IMR-90 (cell line): ENCODE results near the gene WLS. TPM values are rescaled to one million over a fixed set of nuclear protein-coding genes. Genes with fewer than 3 reads are reported as not detected.
A peak's percentile ranks its signal among the peaks of the same experiment; 100 is the strongest.

Experiments used
- ATAC-seq: fragments of 200-7000 bp; cut with Tn5 transposase; 2 replicates; pipeline ENCODE4 v1.9.1; 2020; ENCODE audit warnings: low read depth, mild to moderate bottlenecking, moderate library complexity
- BruUV-seq: library from RNA; stranded (reverse); fragments of 400-500 nt; replicated peaks from 2 replicates; lab custom pipeline; 2021; lab: Mats Ljungman, UMichigan
- CTCF ChIA-PET: fragments of 300-600 bp; formaldehyde crosslinking; extraction: SDS; loops from one replicate; lab custom pipeline; 2021; ENCODE audit warnings: antibody characterized with exemption; lab: Yijun Ruan, JAX
- POLR2A ChIA-PET: fragments of 300-600 bp; sonication (Branson Sonifier 250); formaldehyde crosslinking; loops from one replicate; lab custom pipeline; 2022; ENCODE audit warnings: antibody characterized with exemption; ENCODE audit not compliant: unreplicated experiment; lab: Charles Lee
- DNase-seq: peaks from one replicate; pipeline ENCODE4 v3.0.0; 2013
- H2AFZ ChIP-seq: replicated peaks from 2 replicates; pipeline ENCODE3; 2013; ENCODE audit warnings: low read length, mild to moderate bottlenecking; ENCODE audit not compliant: poor library complexity
- H2AK5ac ChIP-seq: 2 replicates; pipeline ENCODE4 v1.6.1; 2013; ENCODE audit warnings: low read depth, low read length, inconsistent platforms
- H2AK9ac ChIP-seq: replicated peaks from 2 replicates; pipeline ENCODE3; 2013; ENCODE audit warnings: mild to moderate bottlenecking, low read depth, low read length, moderate library complexity; ENCODE audit not compliant: poor library complexity
- H2BK120ac ChIP-seq: 2 replicates; pipeline ENCODE4 v1.6.1; 2013; ENCODE audit warnings: low read depth, low read length, inconsistent platforms
- H2BK15ac ChIP-seq: 3 replicates; pipeline ENCODE4 v1.6.1; 2013; ENCODE audit warnings: low read depth, low read length, inconsistent platforms
- H2BK20ac ChIP-seq: 2 replicates; pipeline ENCODE4 v1.6.1; 2013; ENCODE audit warnings: low read depth, mild to moderate bottlenecking, inconsistent platforms, low read length, moderate library complexity
- H2BK5ac ChIP-seq: 2 replicates; pipeline ENCODE4 v1.6.1; 2013; ENCODE audit warnings: mild to moderate bottlenecking, low read depth, low read length, inconsistent platforms; ENCODE audit not compliant: poor library complexity, severe bottlenecking
- H3K14ac ChIP-seq: replicated peaks from 2 replicates; pipeline ENCODE4 v1.6.1; 2013; ENCODE audit warnings: low read depth, low read length, inconsistent platforms
- H3K18ac ChIP-seq: 2 replicates; pipeline ENCODE4 v1.6.1; 2013; ENCODE audit warnings: low read depth, low read length, control low read depth
- H3K23ac ChIP-seq: 2 replicates; pipeline ENCODE4 v1.6.1; 2013; ENCODE audit warnings: low read depth, low read length, inconsistent platforms
- H3K27ac ChIP-seq: 2 replicates; pipeline ENCODE4 v1.5.1; 2013; ENCODE audit warnings: mild to moderate bottlenecking, control low read depth, low read length; ENCODE audit not compliant: insufficient read depth
- H3K27me3 ChIP-seq: 2 replicates; pipeline ENCODE4 v1.6.1; 2013; ENCODE audit warnings: low read length; ENCODE audit not compliant: control insufficient read depth, insufficient read depth
- H3K36me3 ChIP-seq: 2 replicates; pipeline ENCODE4 v1.6.1; 2013; ENCODE audit warnings: low read length, mixed read lengths; ENCODE audit not compliant: control insufficient read depth, insufficient read depth
- H3K4ac ChIP-seq: 2 replicates; pipeline ENCODE4 v1.6.1; 2013; ENCODE audit warnings: low read depth, low read length, inconsistent platforms
- H3K4me1 ChIP-seq: 2 replicates; pipeline ENCODE4 v1.6.1; 2013; ENCODE audit warnings: low read length, mixed read lengths; ENCODE audit not compliant: control insufficient read depth, insufficient read depth
- H3K4me2 ChIP-seq: 2 replicates; pipeline ENCODE4 v1.6.1; 2013; ENCODE audit warnings: low read depth, mild to moderate bottlenecking, control low read depth, low read length, moderate library complexity
- H3K4me3 ChIP-seq: 2 replicates; pipeline ENCODE4 v1.5.1; 2013; ENCODE audit warnings: low read depth, mild to moderate bottlenecking, control low read depth, low read length, moderate library complexity; ENCODE audit not compliant: insufficient read depth
- H3K56ac ChIP-seq: 2 replicates; pipeline ENCODE4 v1.6.1; 2013; ENCODE audit warnings: low read length, inconsistent platforms; ENCODE audit not compliant: insufficient read depth; ENCODE audit errors: extremely low read depth
- H3K79me1 ChIP-seq, 2 experiments: 2 replicates each; pipeline ENCODE4 v1.6.1; 2013; ENCODE audit warnings: low read length in 2 of 2, inconsistent platforms in 1 of 2, low read depth in 1 of 2
- H3K9ac ChIP-seq: 2 replicates; pipeline ENCODE4 v1.6.1; 2013; ENCODE audit warnings: low read depth, low read length, control low read depth
- H3K9me1 ChIP-seq: 2 replicates; pipeline ENCODE4 v1.6.1; 2013; ENCODE audit warnings: low read length, inconsistent platforms; ENCODE audit not compliant: insufficient read depth
- H3K9me3 ChIP-seq: 2 replicates; pipeline ENCODE4 v1.6.1; 2013; ENCODE audit warnings: low read length; ENCODE audit not compliant: control insufficient read depth, insufficient read depth
- H4K20me1 ChIP-seq: 2 replicates; pipeline ENCODE4 v1.6.1; 2013; ENCODE audit warnings: low read length, inconsistent platforms; ENCODE audit not compliant: insufficient read depth
- H4K5ac ChIP-seq: 2 replicates; pipeline ENCODE4 v1.6.1; 2013; ENCODE audit warnings: mild to moderate bottlenecking, low read depth, low read length, control low read depth
- H4K8ac ChIP-seq, 2 experiments: 2 replicates each; pipeline ENCODE4 v1.6.1; 2013; ENCODE audit warnings: low read depth in 2 of 2, low read length in 2 of 2, control low read depth in 1 of 2, inconsistent platforms in 1 of 2
- H4K91ac ChIP-seq: 2 replicates; pipeline ENCODE4 v1.6.1; 2013; ENCODE audit warnings: low read depth, low read length, inconsistent platforms; ENCODE audit not compliant: insufficient read depth
- CEBPB ChIP-seq: IDR thresholded peaks from 2 replicates; pipeline ENCODE4 v1.6.1; 2012; ENCODE audit warnings: low read depth, low read length, improper control_type of control experiment
- MXI1 ChIP-seq: IDR thresholded peaks from 2 replicates; pipeline ENCODE4 v1.6.1; 2012; ENCODE audit warnings: low read depth, mild to moderate bottlenecking, low read length, moderate library complexity, borderline replicate concordance
- NFE2L2 ChIP-seq: fragments of 150-350 bp; IDR thresholded peaks from 2 replicates; pipeline ENCODE4 v1.6.1; 2016; ENCODE audit warnings: low read depth, mild to moderate bottlenecking, low read length
- POLR2A ChIP-seq: IDR thresholded peaks from 2 replicates; pipeline ENCODE4 v1.6.1; 2012; ENCODE audit warnings: mild to moderate bottlenecking, low read depth, low read length
- RFX5 ChIP-seq: IDR thresholded peaks from 2 replicates; pipeline ENCODE4 v1.8.0; 2012; ENCODE audit warnings: low read depth, mild to moderate bottlenecking, low read length, moderate library complexity
- WGBS, 2 experiments: methylation state at CpG; one replicate each; pipeline versions ENCODE4 v1.1.5 to v1.1.7; 2013; ENCODE audit warnings: missing lambda C conversion rate in 2 of 2; ENCODE audit not compliant: insufficient read length in 1 of 2; ENCODE audit errors: extremely low coverage in 2 of 2; 5-methylcytosine and 5-hydroxymethylcytosine counted together
- dilution Hi-C: fragments of 300-500 bp; cut with HindIII; formaldehyde crosslinking; loops from one replicate; pipeline ENCODE4 v1.14.3; 2018; ENCODE audit warnings: low sequenced_read_pairs; ENCODE audit not compliant: unreplicated experiment
- in situ Hi-C: fragments of 300-500 bp; cut with MboI; formaldehyde crosslinking; loops from 3 replicates; pipeline ENCODE4 v1.14.3; 2019; ENCODE audit warnings: low sequenced_read_pairs, inconsistent platforms, mixed read lengths
- intact Hi-C: fragments of 100-400 bp; cut with micrococcal nuclease; formaldehyde crosslinking; loops from 2 replicates; pipeline ENCODE4 v1.10.0; 2022
- polyA plus RNA-seq, 3 experiments: library from polyadenylated mRNA; depleted of rRNA; stranded (reverse); fragments of >200 nt; gene quantifications; 2 replicates each; pipeline ENCODE4 v1.2.3, GENCODE V29; 2012; ENCODE audit warnings: low replicate concordance in 1 of 3
- total RNA-seq: library from RNA; depleted of rRNA; stranded (reverse); fragments of >200 nt; gene quantifications from 2 replicates; pipeline ENCODE4 v1.2.3, GENCODE V29; 2012
- TF ChIP-seq, protein P1 (sequence below): fragments of 150-350 bp; IDR thresholded peaks from 2 replicates; pipeline ENCODE4 v1.6.1; 2016; ENCODE audit warnings: low read depth, mild to moderate bottlenecking, low read length, moderate library complexity, borderline replicate concordance

The WLS gene
- total and polyA plus RNA-seq, 2 of the 4 experiments (the other 2 are of a cell fraction): 152 to 157 TPM

DNA sequence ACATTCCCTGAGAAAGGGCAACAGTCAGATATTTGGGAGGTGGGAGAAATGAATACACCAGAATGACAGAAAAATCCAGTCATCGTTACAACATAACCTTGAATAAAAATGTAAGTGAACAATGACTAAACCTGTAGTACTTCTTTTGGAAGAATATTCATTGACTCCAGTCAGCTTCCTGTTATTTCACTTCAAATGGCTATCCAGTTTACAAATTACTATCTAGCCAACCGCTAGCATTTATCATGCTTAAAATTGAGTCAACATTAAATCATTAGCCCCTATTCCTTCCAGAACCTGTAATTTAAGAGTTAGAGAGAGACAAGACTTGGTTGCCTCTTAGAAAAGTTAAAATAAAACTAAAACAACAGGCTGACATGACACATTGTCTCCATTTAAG is 33.6 kb downstream of the WLS start:
- DNase-seq (peak; percentile 63), ATAC-seq (no peak)
- no peak overlapping the region for H4K91ac ChIP-seq
- TF ChIP-seq, protein P1, sequence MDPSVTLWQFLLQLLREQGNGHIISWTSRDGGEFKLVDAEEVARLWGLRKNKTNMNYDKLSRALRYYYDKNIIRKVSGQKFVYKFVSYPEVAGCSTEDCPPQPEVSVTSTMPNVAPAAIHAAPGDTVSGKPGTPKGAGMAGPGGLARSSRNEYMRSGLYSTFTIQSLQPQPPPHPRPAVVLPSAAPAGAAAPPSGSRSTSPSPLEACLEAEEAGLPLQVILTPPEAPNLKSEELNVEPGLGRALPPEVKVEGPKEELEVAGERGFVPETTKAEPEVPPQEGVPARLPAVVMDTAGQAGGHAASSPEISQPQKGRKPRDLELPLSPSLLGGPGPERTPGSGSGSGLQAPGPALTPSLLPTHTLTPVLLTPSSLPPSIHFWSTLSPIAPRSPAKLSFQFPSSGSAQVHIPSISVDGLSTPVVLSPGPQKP: no peak
- TF ChIP-seq POLR2A: no peak
- TF ChIP-seq NFE2L2: 0 out of 2 replicates have a peak, but pooled peaks have one; percentile 4
- TF ChIP-seq MXI1: no peak
- TF ChIP-seq RFX5: no peak
- peak; percentile 40; the same call in 1 of the 2 replicates for TF ChIP-seq CEBPB
- H3K4me1 ChIP-seq: peaks cover 18% of the 10 kb centered on the region
- H3K36me3 ChIP-seq: peaks cover 4% of the 10 kb centered on the region
- H3K27ac ChIP-seq: no peak overlapping the region
- no CpG with 5 or more reads among the region's 2 CpGs for WGBS, 2 experiments
- H2AK9ac ChIP-seq: no peak overlapping the region
- dilution Hi-C loops (no loop called here), in situ Hi-C loops (no loop called here), intact Hi-C loops (no loop called here)
- H2BK15ac ChIP-seq: peak overlapping the region; percentile 20; the same call in 1 of the 3 replicates
- no peak overlapping the region for H4K5ac ChIP-seq
- ChIA-PET CTCF (no interaction called here), POLR2A (no interaction called here)
- peaks cover 23 to 62% of the 10 kb centered on the region in 2 experiments for H3K79me1 ChIP-seq
- H2AK5ac ChIP-seq: no peak overlapping the region
- H3K23ac ChIP-seq: no peak overlapping the region; the same call in 1 of the 2 replicates
- no TSS peak for BruUV-seq
- H3K14ac ChIP-seq: no peak overlapping the region
- peaks cover 26% of the 10 kb centered on the region; the same call in 1 of the 2 replicates for H4K20me1 ChIP-seq
- peaks cover 25% of the 10 kb centered on the region for H3K9me1 ChIP-seq
- H3K4me2 ChIP-seq: peak overlapping the region; percentile 51; the same call in 1 of the 2 replicates
- H3K9ac ChIP-seq: no peak overlapping the region
- no peak overlapping the region for H2BK120ac ChIP-seq
- peak overlapping the region; percentile 61 for H2BK5ac ChIP-seq
- H2AFZ ChIP-seq: no peak overlapping the region
- no peak overlapping the region for H4K8ac ChIP-seq
- H3K18ac ChIP-seq: no peak overlapping the region
- no peaks in the 10 kb centered on the region for H3K27me3 ChIP-seq
- no peak overlapping the region for H3K4ac ChIP-seq
- H3K4me3 ChIP-seq: no peak overlapping the region
- no peak overlapping the region for H3K56ac ChIP-seq
- no peak overlapping the region for H2BK20ac ChIP-seq
- no peaks in the 10 kb centered on the region for H3K9me3 ChIP-seq
